HG02852 (cell line): Measurements from ENCODE around the gene ARHGEF37.
A peak's percentile ranks its signal among the peaks of the same experiment; 100 is the strongest.

ENCODE experiments used
- ATAC-seq: cut with Tn5 transposase; IDR thresholded peaks from one replicate; pipeline ENCODE4 v1.9.1; 2021; ENCODE audit warnings: mild to moderate bottlenecking, moderate library complexity; ENCODE audit not compliant: unreplicated experiment

The ARHGEF37 gene

DNA sequence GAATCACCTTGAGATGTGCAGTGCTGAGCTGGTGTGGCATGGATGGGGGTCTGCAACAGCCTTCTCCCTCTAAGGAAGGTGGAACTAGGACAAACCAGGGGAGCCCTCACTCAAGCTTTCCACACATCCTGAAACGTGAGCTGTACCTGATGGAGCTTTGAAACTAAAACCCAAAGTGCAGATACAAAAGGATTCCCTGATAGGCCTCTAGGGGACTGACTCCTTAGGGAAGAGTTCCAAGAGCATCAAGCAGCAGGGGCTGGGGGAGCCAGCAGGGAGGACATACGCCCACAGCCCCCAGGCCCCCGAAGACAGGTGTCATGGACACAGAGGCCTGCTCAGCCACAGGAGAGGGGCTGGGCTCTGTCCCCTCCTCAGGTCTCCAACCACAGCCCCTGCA lies 17.7 kb downstream of the ARHGEF37 start:
- ATAC-seq = no peak

DNA sequence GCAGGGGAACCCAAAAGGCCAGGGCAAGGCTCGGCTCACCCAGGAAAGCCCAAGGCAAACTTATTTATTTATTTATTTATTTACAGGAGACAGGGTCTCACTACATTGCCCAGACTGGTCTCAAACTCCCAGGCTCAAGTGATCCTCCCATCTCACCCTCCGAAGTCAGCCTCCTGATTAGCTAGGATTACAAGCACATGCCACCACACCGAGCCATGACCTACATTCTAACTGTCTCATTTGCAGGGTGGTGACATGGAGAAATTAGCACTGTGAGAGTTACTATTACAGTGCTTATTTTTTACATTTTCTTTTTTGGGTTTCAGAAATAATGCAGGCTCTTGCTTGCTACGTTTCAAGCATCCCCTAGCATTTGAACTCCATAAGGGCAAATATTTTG lies 18.1 kb downstream of the ARHGEF37 start:
- no peak for ATAC-seq

DNA sequence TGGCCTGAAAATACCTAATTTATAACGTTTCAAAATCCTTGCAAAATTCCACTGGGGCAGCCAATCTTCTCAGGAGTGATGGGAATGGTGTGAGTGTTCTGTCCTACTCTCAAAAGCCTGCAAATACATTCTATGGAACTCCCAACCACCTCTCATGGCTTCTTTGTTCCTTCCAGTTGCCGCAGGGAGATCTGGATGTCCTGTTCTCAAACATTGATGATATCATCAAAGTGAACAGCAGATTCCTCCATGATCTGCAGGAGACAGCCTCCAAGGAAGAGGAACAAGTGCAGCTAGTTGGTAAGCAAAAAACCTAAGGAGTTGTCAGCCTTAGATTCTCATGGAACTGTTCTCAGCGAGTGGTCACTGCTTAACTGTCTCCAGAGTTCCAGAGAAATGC lies 19.6 kb downstream of the ARHGEF37 start:
- no peak for ATAC-seq

DNA sequence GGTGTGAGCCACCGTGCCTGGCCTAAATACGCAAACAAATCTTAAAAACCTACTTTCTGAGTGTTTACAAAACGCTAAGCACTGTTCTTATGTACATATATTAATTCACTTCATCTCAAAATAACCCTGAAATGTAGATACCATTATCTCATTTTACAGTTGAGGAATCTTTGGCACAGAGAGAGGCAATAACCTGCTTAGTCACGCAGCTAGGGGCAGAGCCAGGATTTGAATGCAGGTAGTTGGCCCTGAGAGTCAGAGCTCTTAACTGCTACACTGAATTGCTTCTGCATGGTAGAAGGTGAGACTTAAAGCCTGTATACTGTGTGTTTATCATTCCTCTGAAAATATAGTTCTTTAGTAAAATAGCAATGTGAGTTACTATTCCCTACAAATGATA lies 21.9 kb downstream of the ARHGEF37 start:
- ATAC-seq = no peak

DNA sequence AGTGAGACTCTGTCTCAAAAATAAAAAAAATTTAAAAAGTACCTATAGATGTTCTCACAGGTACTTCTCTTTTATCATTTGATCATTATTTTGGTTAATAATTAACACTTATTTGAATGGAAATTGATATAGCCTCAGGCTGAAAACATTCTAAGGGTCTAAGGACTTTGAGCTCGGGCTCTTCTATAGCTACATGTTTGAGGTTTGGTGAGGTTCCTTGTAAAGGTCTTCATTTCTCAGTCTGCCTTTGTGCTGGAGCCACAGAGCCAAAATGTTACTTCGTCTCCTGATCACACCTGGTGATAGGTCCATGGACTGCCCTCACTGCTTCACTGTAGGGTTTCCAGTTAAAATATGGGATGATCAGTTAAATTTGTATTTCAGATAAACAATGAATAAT lies 22.6 kb downstream of the ARHGEF37 start:
- ATAC-seq = no peak

DNA sequence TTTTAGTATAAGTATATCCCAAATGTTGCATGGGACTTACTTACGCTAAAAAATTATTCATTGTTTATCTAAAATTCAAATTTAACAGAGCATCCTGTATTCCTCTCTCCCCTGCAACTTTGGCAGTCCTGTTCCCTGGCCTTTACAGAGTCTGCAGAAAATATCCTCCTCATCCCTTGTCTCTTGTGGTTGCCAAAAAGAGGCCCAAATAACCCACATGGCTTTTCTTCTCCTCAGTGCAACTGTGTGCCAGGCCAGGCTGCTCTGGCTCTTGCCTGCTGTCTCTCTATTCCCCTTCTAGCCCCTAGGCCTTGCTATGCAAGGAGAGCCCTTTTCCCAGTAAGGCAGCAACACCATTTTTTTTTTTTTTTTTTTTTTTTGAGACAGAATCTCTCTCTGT lies 23.0 kb downstream of the ARHGEF37 start:
- ATAC-seq = no peak

DNA sequence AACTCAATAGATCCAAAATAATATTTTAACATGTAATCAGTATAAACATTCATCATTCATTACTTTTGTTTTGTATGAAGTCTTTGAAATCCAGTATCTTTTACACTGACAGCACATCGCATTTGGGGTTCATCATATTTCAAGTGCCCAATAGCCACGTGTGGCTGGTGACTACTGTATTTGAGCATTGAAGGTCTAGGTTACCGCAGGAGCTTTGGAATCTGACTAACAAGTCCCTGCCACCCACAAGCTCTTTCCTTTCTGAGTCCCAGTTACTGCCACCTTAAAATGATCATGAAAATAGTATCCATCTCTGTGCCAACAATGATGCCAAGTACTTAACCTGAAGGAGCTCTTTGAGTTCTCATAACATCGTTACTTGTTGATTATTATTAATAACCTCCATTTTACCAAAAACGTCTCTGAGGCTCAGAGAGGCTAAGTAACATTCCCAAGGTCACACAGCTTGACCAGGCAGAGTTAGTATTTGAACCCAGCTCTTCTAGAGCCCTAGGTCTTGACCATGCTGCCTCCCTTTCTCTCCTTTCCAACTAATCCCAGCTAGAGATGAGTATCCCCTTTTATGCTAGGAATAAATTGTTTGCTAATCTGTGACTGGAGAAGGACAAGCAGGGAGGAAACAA lies 24.2 kb downstream of the ARHGEF37 start:
- no peak for ATAC-seq

DNA sequence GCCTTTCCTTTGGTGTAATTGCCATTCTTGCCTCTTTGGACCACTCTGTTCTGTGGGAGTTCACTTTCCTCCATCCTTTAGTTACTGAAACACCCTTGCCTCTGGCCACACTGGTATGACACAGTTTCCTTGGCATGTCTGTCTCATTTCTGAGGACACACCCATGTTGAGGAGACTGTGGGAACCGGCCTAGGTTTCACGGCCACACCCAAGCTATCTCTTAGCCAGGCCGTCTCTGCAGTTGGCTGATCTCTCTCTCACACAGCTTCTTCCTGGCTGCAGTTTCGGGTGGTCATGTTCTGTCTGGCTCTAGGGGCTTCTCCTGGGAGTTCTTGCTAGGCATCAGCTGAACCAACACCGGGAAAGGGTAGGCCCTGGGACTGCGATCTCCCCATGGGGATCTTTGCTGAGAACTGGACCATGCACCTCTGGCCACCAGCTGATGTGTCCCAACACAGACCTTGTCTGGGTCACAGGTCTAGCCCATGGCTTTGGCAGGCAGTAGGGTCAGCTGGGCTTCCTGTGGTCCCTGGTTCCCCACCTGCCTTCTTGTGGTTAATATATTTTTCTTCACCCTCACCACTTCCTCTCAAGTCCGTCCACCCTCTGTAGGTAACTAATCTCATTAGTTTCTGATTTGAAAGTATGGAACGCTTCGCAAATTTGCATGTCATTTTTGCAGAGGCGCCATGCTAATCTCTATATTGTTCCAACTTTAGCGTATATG lies 24.9 kb downstream of the ARHGEF37 start:
- peak; percentile 92 for ATAC-seq

DNA sequence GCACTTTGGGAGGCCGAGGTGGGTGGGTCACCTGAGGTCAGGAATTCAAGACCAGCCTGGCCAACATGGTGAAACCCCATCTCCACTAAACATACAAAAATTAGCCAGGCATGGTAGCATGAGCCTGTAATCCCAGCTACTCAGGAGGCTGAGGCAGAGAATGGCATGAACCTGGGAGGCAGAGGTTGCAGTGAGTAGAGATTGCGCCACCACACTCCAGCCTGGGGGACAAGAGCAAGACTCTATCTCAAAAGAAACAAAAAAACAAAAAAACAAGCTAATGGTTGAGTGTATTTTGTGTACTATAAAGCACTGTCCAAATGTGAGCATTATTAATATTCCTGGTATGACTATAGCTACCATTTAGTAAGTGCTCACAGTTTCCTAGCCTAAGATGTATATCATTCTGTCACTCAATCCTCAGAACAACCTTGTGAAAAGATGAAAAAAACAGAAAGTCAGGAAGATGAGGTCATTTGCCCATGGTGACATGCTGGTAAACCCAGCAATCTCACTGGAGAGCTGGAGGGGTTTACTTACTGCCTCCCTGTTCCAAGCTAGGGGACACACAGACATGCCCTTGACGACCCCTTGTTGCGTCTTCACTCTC lies 27.7 kb downstream of the ARHGEF37 start:
- ATAC-seq = no peak

DNA sequence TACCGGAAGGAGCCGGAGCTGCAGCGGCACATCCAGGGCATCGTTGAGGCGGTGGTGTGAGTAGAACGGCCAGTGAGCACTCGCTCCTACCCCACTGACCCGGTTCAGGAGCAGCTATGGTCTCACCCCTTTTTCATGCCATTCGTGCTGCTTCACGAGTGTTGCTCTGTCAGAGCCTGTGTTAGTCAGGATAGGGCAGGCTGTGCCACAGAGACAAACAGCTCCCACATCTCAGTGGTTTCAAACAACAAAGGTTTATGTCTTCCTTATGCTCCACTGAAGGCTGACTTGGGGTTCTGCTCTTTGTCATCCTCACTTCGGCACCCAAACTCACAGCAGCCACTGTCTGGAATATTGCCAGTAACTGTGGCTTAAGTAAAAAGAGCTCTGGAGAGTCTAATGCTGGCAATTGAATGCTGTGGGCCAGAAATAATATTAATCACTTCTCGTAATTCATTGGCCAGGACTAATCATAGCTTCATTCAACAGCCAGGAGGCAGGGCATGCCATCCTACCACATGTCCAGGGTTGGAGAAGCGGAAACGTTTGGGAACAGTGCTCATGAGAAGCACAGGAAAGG lies 28.4 kb downstream of the ARHGEF37 start:
- ATAC-seq = no peak

DNA sequence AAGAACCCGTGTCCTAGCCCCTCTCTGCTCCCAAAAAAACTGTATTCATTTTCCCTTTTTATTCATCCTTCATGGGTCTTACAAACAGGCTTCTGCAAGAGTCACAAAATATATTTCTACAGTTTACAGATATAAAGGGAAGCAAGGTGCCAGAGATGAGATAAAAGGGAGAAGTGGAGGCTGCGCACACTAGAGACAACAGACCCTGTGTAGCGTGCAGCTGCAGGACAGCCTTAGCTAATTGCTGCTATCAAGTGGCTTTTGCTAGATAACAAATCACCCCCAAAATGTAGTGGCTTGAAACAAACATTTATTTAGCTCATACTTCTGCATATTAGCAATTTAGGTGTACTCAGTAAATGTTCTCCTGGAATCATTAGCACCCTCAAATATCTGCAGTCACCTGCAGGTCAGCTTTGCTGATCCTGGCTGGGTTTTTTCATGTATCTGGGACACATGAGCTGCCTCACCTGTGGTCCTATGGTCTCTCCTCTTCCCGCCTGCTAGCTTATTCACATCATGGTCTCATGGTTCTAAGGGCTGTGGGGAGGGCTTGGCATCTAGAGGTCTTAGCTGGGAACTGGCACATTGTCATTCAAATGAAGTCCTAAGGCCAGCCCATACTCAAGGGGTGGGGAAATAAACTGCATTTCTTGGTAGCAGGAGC lies 29.4 kb downstream of the ARHGEF37 start:
- ATAC-seq = no peak

DNA sequence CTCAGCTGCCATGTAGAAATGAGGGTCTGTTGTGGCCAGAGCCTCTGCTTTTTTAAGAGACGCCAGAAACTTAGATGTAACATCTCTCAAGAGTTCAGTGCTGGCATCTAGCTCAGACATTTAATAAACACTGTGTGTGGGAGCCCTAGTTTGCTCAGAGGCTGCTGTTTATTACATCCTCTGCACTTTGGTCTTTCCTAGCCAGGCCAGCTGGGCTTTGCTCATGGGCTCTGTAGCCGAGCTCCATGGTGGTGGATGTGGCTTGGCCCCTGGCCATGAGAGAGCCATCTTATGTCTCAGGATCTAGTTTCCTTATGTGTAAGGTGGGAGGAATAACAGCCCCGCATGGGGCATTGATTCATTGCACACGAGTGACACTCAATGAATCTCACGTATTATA lies 30.0 kb downstream of the ARHGEF37 start:
- ATAC-seq = no peak

DNA sequence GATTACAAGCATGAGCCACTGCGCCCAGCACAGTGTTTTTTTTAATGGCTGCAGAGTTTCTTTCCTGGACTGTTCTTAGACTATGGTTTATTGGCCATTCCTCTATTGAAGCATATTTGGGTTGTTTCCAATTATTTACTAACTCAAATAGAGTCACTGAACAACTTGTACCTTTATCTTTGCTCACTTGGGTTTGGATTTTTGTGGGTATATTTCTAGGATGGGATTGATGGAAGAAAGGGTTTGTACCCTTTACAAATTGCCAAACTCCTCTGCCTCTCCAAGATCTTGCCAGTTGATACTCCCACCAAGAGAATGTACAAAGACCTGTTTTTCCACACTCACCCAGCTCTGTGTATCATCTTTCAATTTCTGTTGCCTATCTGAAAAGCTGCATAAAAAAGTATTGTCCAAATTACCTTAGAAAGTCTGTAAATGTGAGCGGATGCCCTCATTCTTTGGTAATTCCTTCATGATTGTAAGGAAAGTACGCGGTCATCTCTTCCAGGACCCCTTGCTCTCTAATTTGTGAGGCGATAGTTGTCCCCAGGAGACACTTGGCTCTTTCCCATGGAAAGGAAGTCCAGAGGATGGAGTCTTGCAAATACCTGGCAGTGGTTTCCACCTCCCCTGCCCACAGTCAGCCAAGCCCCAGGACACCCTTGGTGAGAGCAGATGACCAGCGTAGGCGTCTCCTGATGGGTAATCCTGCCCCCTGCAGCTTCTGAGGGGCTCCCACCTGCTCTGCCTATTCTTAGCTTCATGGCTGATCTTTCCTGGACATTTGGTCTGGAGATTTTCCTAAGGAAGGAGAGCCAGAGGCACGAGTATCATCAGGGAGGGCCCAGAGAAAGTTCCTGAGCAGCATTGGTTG lies 33.0 kb downstream of the ARHGEF37 start:
- no peak for ATAC-seq

DNA sequence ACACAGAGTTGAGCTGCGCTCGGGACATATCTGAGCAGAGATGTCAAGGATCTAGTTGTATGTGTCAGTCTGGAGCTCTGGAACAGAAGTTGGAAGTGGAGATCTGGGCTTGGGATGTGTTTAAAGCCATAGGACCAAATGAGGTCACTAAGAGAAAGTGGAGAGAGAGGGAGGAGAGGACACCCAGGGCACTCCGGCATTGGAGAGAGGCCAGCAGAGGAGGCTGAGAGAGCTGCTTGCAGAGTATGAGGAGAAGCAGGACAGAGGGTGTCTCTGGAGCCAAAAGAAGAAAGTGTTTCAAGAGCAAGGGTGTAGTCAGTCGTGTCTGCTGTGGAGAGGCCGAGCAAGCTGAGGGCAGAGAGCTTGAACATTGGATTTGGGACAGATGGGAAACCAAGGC lies 34.7 kb downstream of the ARHGEF37 start:
- no peak for ATAC-seq

DNA sequence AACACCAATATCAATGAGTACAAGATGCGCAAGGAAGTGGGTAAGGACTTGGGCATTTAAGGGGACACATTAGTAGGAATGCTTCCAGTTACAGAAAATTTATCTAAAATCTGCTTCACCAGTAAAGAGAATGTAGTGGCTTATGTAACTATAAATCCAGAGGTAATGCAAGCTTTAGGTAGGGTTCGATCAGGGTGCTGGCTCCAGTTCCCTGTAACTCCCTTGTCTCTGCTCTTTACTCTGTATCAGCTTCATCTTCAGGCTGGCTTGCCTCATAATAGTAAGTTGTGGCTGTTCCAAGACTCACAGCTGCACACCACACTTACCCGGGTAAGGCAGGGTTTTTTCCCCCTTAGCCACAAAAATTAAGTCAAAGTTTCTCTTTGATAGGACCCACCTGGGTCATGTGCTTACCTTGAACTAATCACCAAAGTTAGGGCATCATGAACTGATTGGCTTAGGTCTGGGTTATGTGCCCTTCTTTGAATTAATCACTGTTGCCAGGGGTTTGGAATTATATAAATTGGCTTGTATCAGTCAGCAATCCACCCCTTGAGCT lies 35.5 kb downstream of the ARHGEF37 start:
- peak; percentile 63 for ATAC-seq

DNA sequence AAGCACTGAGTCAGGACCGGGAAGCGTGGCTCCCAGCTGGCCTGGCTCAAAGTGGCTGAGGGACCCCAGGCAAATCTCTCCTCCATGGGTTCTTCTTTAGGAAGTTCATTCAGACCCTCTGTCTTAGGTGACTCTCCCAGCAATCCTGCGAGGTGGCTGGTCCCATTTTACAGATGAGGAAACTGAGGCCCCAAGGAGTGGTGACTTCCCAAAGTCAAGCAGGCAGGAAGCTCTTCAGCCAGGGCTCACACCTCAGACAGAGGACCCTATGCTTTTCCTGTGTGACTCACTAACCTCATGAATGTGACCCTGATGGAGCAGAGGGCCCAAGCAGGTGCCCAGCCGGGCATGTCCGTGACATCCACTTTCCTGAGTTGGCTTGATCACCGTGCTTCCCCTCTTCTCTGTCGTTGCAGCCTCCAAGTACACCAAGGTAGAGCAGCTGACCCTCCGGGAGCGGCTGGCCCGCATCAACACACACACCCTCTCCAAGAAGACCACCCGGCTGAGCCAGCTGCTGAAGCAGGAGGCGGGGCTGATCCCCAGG lies 36.5 kb downstream of the ARHGEF37 start:
- no peak for ATAC-seq

DNA sequence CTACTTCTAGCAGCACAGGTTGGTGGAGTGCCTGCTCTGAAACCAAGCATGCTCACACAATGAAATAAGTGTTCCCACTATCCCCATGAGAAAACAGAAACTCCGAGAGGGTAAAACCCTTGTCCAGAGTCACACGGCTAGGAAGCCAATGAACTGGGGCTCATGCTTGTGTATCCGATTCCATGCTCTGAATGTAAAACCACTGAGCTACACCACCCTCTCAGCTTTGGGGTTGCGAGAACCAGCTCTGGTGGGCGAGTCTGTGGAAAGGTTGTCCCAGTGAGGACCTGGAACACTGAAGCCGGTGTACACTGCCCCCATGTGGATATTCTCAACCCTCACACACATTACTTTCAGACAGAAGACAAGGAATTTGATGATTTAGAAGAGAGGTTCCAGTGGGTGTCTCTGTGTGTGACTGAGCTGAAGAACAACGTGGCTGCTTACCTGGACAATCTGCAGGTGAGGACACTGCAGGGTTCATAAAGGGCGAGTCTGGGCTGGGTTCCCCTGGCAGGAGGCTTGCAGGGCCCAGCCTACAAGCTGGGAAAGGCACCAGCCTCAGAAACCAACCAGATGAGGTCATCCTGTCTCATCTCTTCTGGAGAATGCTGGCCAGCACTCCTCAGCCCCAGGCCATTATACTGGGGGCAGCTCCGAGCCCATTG lies 37.4 kb downstream of the ARHGEF37 start:
- ATAC-seq = peak; percentile 52

DNA sequence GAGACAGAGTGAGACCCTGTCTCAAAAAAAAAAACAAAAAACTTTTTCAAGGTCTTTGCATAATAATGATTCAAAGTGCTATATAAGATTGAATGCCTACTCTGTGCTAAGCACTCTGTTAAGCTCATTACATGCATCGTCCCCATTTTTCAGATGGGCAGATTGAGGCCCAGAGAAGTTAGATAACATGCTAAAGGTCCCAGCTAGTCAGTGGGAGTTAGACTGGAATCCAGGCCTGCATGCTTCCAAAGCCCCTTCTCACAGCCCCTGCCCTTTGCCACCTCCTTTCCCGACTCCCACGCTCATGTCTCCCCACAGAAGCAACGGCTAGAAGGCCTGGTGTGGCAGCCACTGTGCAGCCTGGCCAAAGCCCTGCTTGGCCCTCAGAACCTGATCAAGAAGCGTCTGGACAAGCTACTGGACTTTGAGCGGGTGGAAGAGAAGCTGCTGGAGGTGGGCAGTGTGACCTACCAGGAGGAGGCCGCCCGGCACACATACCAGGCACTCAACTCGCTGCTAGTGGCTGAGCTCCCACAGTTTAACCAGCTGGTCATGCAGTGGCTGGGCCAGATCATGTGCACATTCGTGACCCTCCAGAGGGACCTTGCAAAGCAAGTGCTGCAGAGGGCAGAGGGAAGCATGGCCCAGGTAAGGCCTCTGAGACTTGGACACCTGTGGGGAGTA lies 40.3 kb downstream of the ARHGEF37 start:
- no peak for ATAC-seq

DNA sequence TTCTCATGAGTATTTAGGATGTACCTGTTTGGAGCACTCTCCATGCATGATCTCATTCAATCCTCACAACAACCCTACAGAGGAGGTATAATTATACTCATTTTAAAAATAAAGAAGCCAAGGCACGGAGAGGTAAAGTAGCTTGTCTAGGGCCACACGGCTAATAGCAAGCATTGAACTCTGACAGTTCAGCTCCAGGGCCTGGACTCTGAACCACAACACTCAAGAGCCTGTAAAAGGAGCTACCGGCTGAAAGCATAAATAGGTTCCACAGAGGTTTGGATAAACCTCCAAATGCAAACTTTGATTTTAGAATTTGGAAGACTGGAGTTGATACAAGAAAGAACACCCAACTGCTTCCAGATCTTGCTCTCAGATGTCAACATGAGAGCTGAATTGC lies 41.2 kb downstream of the ARHGEF37 start:
- ATAC-seq = no peak
